ENCODE results near the gene TMEM138.

DNA sequence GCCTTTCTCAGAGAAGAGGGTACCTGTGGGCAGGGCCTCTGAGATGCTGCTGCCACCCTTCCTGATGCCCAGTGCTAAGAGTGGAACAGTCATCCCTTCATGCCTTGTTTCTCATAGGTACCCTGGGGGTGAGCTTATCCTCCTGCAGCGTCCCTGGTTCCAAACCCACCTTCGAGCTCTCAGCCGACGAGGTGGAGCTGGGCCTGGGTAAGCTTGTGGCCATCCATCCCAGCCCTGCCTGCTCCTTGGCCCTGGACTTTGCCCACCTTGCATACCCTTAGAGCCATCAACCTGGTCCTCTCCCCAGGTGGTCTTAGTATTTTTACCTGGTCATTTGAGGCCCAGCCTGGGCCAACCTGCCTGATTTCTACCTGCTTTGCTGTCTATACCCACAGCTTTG is 20.5 kb upstream of the TMEM138 start:
- TF ChIP-seq, protein P1, sequence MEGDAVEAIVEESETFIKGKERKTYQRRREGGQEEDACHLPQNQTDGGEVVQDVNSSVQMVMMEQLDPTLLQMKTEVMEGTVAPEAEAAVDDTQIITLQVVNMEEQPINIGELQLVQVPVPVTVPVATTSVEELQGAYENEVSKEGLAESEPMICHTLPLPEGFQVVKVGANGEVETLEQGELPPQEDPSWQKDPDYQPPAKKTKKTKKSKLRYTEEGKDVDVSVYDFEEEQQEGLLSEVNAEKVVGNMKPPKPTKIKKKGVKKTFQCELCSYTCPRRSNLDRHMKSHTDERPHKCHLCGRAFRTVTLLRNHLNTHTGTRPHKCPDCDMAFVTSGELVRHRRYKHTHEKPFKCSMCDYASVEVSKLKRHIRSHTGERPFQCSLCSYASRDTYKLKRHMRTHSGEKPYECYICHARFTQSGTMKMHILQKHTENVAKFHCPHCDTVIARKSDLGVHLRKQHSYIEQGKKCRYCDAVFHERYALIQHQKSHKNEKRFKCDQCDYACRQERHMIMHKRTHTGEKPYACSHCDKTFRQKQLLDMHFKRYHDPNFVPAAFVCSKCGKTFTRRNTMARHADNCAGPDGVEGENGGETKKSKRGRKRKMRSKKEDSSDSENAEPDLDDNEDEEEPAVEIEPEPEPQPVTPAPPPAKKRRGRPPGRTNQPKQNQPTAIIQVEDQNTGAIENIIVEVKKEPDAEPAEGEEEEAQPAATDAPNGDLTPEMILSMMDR (conservative IDR thresholded peaks at IDR 0.05; ENCODE audit: low read length): no peak
- no peak for TF ChIP-seq EZH2phosphoT487 (IDR thresholded peaks at IDR 0.05; ENCODE audit: borderline replicate concordance, low read depth, low read length)
